Midbrain (tissue), 1 donor: ENCODE data around the gene RLN2.
"Not testable (repeated sequence)": the region's sequence is repeated elsewhere in the genome, so short reads cannot be mapped to it uniquely, and the experiment has no call there.

Experiments used
- DNase-seq: peaks from one replicate; lab custom pipeline; 2025; lab: John Stamatoyannopoulos, UW

RLN2 gene

GRCh38 chr9:5303840-5304795, at the start of gene RLN2:
Gene RLN2 (minus strand): TSS chr9:5304716. CDS start chr9:5304580, 136 bp downstream.
- DNase-seq, result not testable (repeated sequence)

- no peak for DNase-seq
Measured at GRCh38 chr9:5354184-5354583, 49.7 kb upstream of the RLN2 start.

GRCh38 chr9:5352637-5353248, 48.2 kb upstream of the RLN2 start:
- DNase-seq, result no peak

- not testable (repeated sequence) for DNase-seq
Measured at GRCh38 chr9:5338992-5339981, 34.8 kb upstream of the RLN2 start, which contains the start of gene RLN1. Gene RLN1 (minus strand): TSS chr9:5339876. CDS start chr9:5339746, 130 bp downstream.

- no peak for DNase-seq
Measured at GRCh38 chr9:5336688-5337087, 32.2 kb upstream of the RLN2 start.

GRCh38 chr9:5331276-5331675, 26.8 kb upstream of the RLN2 start:
- not testable (repeated sequence) for DNase-seq

GRCh38 chr9:5326893-5327548, 22.5 kb upstream of the RLN2 start:
- DNase-seq, result no peak

GRCh38 chr9:5326187-5326586, 21.7 kb upstream of the RLN2 start:
- DNase-seq, result no peak

- DNase-seq, result not testable (repeated sequence)
Measured at GRCh38 chr9:5321601-5322000, 17.1 kb upstream of the RLN2 start.

- no peak for DNase-seq
Measured at GRCh38 chr9:5321058-5321457, 16.5 kb upstream of the RLN2 start.

- DNase-seq, result not testable (repeated sequence)
Measured at GRCh38 chr9:5316406-5316805, 11.9 kb upstream of the RLN2 start.

GRCh38 chr9:5315187-5315923, 10.8 kb upstream of the RLN2 start:
- DNase-seq, result no peak

- no peak for DNase-seq
Measured at GRCh38 chr9:5310851-5311250, 6.3 kb upstream of the RLN2 start.

- no peak for DNase-seq
Measured at GRCh38 chr9:5305741-5306140, 1.2 kb upstream of the RLN2 start.

- no peak for DNase-seq
Measured at GRCh38 chr9:5301544-5301943, 3.0 kb downstream of the RLN2 start.

GRCh38 chr9:5292141-5292540, 12.4 kb downstream of the RLN2 start:
- DNase-seq, result no peak

GRCh38 chr9:5288591-5288990, 15.9 kb downstream of the RLN2 start:
- no peak for DNase-seq

- DNase-seq, result no peak
Measured at GRCh38 chr9:5286262-5286661, 18.3 kb downstream of the RLN2 start.

GRCh38 chr9:5278486-5278885, 26.0 kb downstream of the RLN2 start:
- no peak for DNase-seq

GRCh38 chr9:5274770-5275169, 29.7 kb downstream of the RLN2 start:
- DNase-seq, result no peak
